Measurements from ENCODE around the gene CHSY1.

CHSY1 gene

GRCh38 chr15:101267320-101268104 lies 15.7 kb upstream of the CHSY1 start:
- peak; percentile 58 for DNase-seq (ENCODE audit: low spot score)

GRCh38 chr15:101266787-101267186 lies 14.9 kb upstream of the CHSY1 start:
- DNase-seq (ENCODE audit: low spot score), result no peak

GRCh38 chr15:101266034-101266433 lies 14.2 kb upstream of the CHSY1 start:
- no peak for DNase-seq (ENCODE audit: low spot score)

GRCh38 chr15:101264911-101265641 lies 13.2 kb upstream of the CHSY1 start:
- no peak for DNase-seq (ENCODE audit: low spot score)

- DNase-seq (ENCODE audit: low spot score), result no peak
Observed at GRCh38 chr15:101264011-101264410, 12.2 kb upstream of the CHSY1 start.

GRCh38 chr15:101262551-101262950 lies 10.7 kb upstream of the CHSY1 start:
- DNase-seq (ENCODE audit: low spot score), result no peak

GRCh38 chr15:101258238-101259144 lies 6.6 kb upstream of the CHSY1 start:
- DNase-seq (ENCODE audit: low spot score), result peak; percentile 50

- DNase-seq (ENCODE audit: low spot score), result no peak
Observed at GRCh38 chr15:101256757-101257156, 4.9 kb upstream of the CHSY1 start.

GRCh38 chr15:101255615-101256241 lies 3.9 kb upstream of the CHSY1 start:
- no peak for DNase-seq (ENCODE audit: low spot score)

GRCh38 chr15:101255051-101255395 lies 3.2 kb upstream of the CHSY1 start:
- DNase-seq (ENCODE audit: low spot score), result no peak

GRCh38 chr15:101254157-101255050 lies 2.6 kb upstream of the CHSY1 start:
- DNase-seq (ENCODE audit: low spot score), result no peak

GRCh38 chr15:101252836-101253235 lies 988 bp upstream of the CHSY1 start:
- DNase-seq (ENCODE audit: low spot score), result no peak

GRCh38 chr15:101250873-101251829 lies 697 bp downstream of the CHSY1 start:
- DNase-seq (ENCODE audit: low spot score), result peak; percentile 33

- peak; percentile 67 for DNase-seq (ENCODE audit: low spot score)
Observed at GRCh38 chr15:101250341-101250831, 1.5 kb downstream of the CHSY1 start.

- DNase-seq (ENCODE audit: low spot score), result no peak
Observed at GRCh38 chr15:101248274-101248673, 3.6 kb downstream of the CHSY1 start.

GRCh38 chr15:101246824-101247745 lies 4.8 kb downstream of the CHSY1 start:
- no peak for DNase-seq (ENCODE audit: low spot score)

GRCh38 chr15:101246391-101246790 lies 5.5 kb downstream of the CHSY1 start:
- DNase-seq (ENCODE audit: low spot score), result no peak

- DNase-seq (ENCODE audit: low spot score), result no peak
Observed at GRCh38 chr15:101244889-101245668, 6.8 kb downstream of the CHSY1 start.
